SU-DHL-6 (cell line): ENCODE data around the gene EXOC2.

Experiments used
- CTCF ChIP-seq: fragments of 200-600 bp; sonication (generic); IDR thresholded peaks from one replicate; pipeline ENCODE4 v1.5.1; 2017; ENCODE audit warnings: antibody characterized with exemption, mild to moderate bottlenecking, low read length, moderate library complexity; ENCODE audit not compliant: insufficient read depth, poor library complexity, severe bottlenecking
- EZH2phosphoT487 ChIP-seq: fragments of 200-600 bp; sonication (generic), shearing (Covaris generic); conservative IDR thresholded peaks from 2 replicates; pipeline ENCODE4 v1.6.1; 2018; ENCODE audit warnings: mild to moderate bottlenecking, antibody characterized with exemption, low read length, moderate library complexity, mixed read lengths

GRCh38 chr6:610882-611281 is 82.1 kb downstream of the EXOC2 start:
- TF ChIP-seq CTCF (no peak), EZH2phosphoT487 (no peak)
